GM23338 (cell line): ENCODE data around the gene TMEM94. TPM values are rescaled to one million over a fixed set of nuclear protein-coding genes. Genes with fewer than 3 reads are reported as not detected.

Experiments used
- ATAC-seq: fragments of 200-7000 bp; cut with Tn5 transposase; 3 replicates; pipeline ENCODE4 v1.9.1; 2020
- DNase-seq: peaks from one replicate; pipeline ENCODE4 v3.0.0-alpha.2; 2015; ENCODE audit warnings: low spot score
- H2AFZ ChIP-seq: fragments of 200-600 bp; sonication (generic); 2 replicates; pipeline ENCODE4 v1.8.0; 2016; ENCODE audit warnings: antibody characterized with exemption, mild to moderate bottlenecking, moderate library complexity
- H3F3A ChIP-seq: fragments of 200-600 bp; sonication (generic); replicated peaks from 2 replicates; pipeline ENCODE4 v1.8.0; 2017; ENCODE audit warnings: antibody characterized with exemption, mixed run types, low read depth
- H3K27ac ChIP-seq: fragments of 200-600 bp; sonication (generic); 2 replicates; pipeline ENCODE4 v1.6.1; 2016; ENCODE audit warnings: low read depth
- H3K27me3 ChIP-seq: fragments of 200-600 bp; sonication (generic); 2 replicates; pipeline ENCODE4 v1.8.0; 2016; ENCODE audit warnings: mild to moderate bottlenecking, mixed run types, moderate library complexity; ENCODE audit not compliant: insufficient read depth
- H3K36me3 ChIP-seq: fragments of 200-600 bp; sonication (generic); 2 replicates; pipeline ENCODE4 v1.8.0; 2016; ENCODE audit warnings: mild to moderate bottlenecking; ENCODE audit not compliant: insufficient read depth
- H3K4me1 ChIP-seq: fragments of 200-600 bp; sonication (generic); 2 replicates; pipeline ENCODE4 v1.8.0; 2016; ENCODE audit warnings: mild to moderate bottlenecking, moderate library complexity; ENCODE audit not compliant: insufficient read depth
- H3K4me2 ChIP-seq: fragments of 200-600 bp; sonication (generic); 2 replicates; pipeline ENCODE4 v1.7.1; 2017; ENCODE audit warnings: mixed run types
- H3K4me3 ChIP-seq: fragments of 200-600 bp; sonication (generic); 2 replicates; pipeline ENCODE4 v1.6.1; 2016; ENCODE audit warnings: mixed run types
- H3K79me2 ChIP-seq: fragments of 200-600 bp; sonication (generic); replicated peaks from 2 replicates; pipeline ENCODE4 v1.8.0; 2017; ENCODE audit warnings: mild to moderate bottlenecking; ENCODE audit not compliant: insufficient read depth
- H3K9me2 ChIP-seq: fragments of 200-600 bp; sonication (generic); 2 replicates; pipeline ENCODE4 v1.8.0; 2017; ENCODE audit not compliant: insufficient read depth
- H4K20me1 ChIP-seq: fragments of 200-600 bp; sonication (generic); replicated peaks from 2 replicates; pipeline ENCODE4 v1.8.0; 2017; ENCODE audit warnings: mild to moderate bottlenecking; ENCODE audit not compliant: insufficient read depth
- H3K27ac Mint-ChIP-seq: 2 replicates; pipeline ENCODE4 v1.8.0; 2020; ENCODE audit warnings: inconsistent platforms, mild to moderate bottlenecking, moderate library complexity, mixed read lengths
- H3K27me3 Mint-ChIP-seq: 3 replicates; pipeline ENCODE4 v1.8.0; 2022; ENCODE audit warnings: low read depth, mild to moderate bottlenecking, moderate library complexity, mixed read lengths, inconsistent platforms; ENCODE audit not compliant: insufficient read depth, poor library complexity
- H3K36me3 Mint-ChIP-seq: 3 replicates; pipeline ENCODE4 v1.8.0; 2021; ENCODE audit warnings: low read depth, mild to moderate bottlenecking, inconsistent platforms, moderate library complexity, mixed read lengths
- H3K4me1 Mint-ChIP-seq: 3 replicates; pipeline ENCODE4 v1.8.0; 2020; ENCODE audit warnings: mild to moderate bottlenecking, inconsistent platforms, mixed read lengths
- H3K4me3 Mint-ChIP-seq: 3 replicates; pipeline ENCODE4 v1.8.0; 2021; ENCODE audit warnings: moderate library complexity, mild to moderate bottlenecking, inconsistent platforms, mixed read lengths
- H3K9me3 Mint-ChIP-seq: 3 replicates; pipeline ENCODE4 v1.8.0; 2020; ENCODE audit warnings: moderate library complexity, mild to moderate bottlenecking, inconsistent platforms, mixed read lengths
- CREB1 ChIP-seq: fragments of 250-450 bp; sonication (Bioruptor Pico); IDR thresholded peaks from 2 replicates; pipeline ENCODE4 v1.5.0; 2020; ENCODE audit warnings: low read depth, mild to moderate bottlenecking, moderate library complexity
- CTCF ChIP-seq, 2 experiments: fragments of 200-600 bp in 1 of 2; sonication (generic) in 1 of 2; conservative IDR thresholded peaks; 2 replicates each; pipeline versions ENCODE4 v1.5.1 to v1.6.1; 2016 to 2017; ENCODE audit warnings: antibody characterized with exemption in 2 of 2, low read depth in 2 of 2, mild to moderate bottlenecking in 2 of 2, moderate library complexity in 1 of 2
- ETS1 ChIP-seq: IDR thresholded peaks from 2 replicates; pipeline ENCODE4 v1.6.1; 2016; ENCODE audit warnings: antibody characterized with exemption
- EZH2 ChIP-seq: fragments of 200-600 bp; sonication (generic); IDR thresholded peaks from one replicate; pipeline ENCODE4 v1.8.0; 2017; ENCODE audit warnings: antibody characterized with exemption, mild to moderate bottlenecking, low read depth; ENCODE audit not compliant: unreplicated experiment
- EZH2phosphoT487 ChIP-seq: fragments of 200-600 bp; sonication (generic); IDR thresholded peaks from one replicate; pipeline ENCODE4 v1.8.1; 2018; ENCODE audit warnings: antibody characterized with exemption; ENCODE audit not compliant: unreplicated experiment
- JUNB ChIP-seq: IDR thresholded peaks from one replicate; pipeline ENCODE4 v1.6.1; 2016; ENCODE audit warnings: antibody characterized with exemption; ENCODE audit not compliant: unreplicated experiment
- NANOG ChIP-seq: IDR thresholded peaks from 2 replicates; pipeline ENCODE4 v1.6.1; 2016; ENCODE audit warnings: antibody characterized with exemption, borderline replicate concordance
- POLR2AphosphoS5 ChIP-seq: IDR thresholded peaks from 2 replicates; pipeline ENCODE4 v1.6.1; 2016; ENCODE audit warnings: antibody characterized with exemption, low read depth
- REST ChIP-seq: IDR thresholded peaks from one replicate; pipeline ENCODE4 v1.6.1; 2018; ENCODE audit warnings: antibody characterized with exemption; ENCODE audit not compliant: unreplicated experiment
- STAT1 ChIP-seq: IDR thresholded peaks from one replicate; pipeline ENCODE4 v1.6.1; 2016; ENCODE audit warnings: antibody characterized with exemption; ENCODE audit not compliant: unreplicated experiment
- ZNF114 ChIP-seq: fragments of 250-450 bp; sonication (Bioruptor Pico); IDR thresholded peaks from 2 replicates; pipeline ENCODE4 v1.5.0; 2020; ENCODE audit warnings: mild to moderate bottlenecking, moderate library complexity
- ZNF331 ChIP-seq: fragments of 250-450 bp; sonication (Bioruptor Pico); IDR thresholded peaks from 2 replicates; pipeline ENCODE4 v1.5.0; 2020; ENCODE audit warnings: low read depth, mild to moderate bottlenecking, moderate library complexity
- ZNF462 ChIP-seq: fragments of 250-450 bp; sonication (Bioruptor Pico); IDR thresholded peaks from 2 replicates; pipeline ENCODE4 v1.5.0; 2020; ENCODE audit warnings: mild to moderate bottlenecking, moderate library complexity
- polyA plus RNA-seq: library from polyadenylated mRNA; unstranded; fragments of >200 nt; fragmentation: Nextera tagmentation; extraction: Ambion mirVana; gene quantifications from 2 replicates; pipeline ENCODE4 v1.2.1, GENCODE V29; 2016
- total RNA-seq: library from RNA; depleted of rRNA; stranded (reverse); fragments of >200 nt; shearing (Covaris generic); gene quantifications from 2 replicates; pipeline ENCODE4 v1.2.3, GENCODE V29; 2014

Gene TMEM94
- total and polyA plus RNA-seq, 2 experiments from 2014 or later, result 24.0 to 66.0 TPM

- H2AFZ ChIP-seq, result no peak overlapping the region
- H3K27ac Mint-ChIP-seq, result no peak overlapping the region
These were observed 11.9 kb downstream of the TMEM94 start for GRCh38 chr17:75468291-75468754.

More at GRCh38 chr17:75468291-75468754, 11.9 kb downstream of the TMEM94 start:
- no peaks in the 10 kb centered on the region for H3K36me3 ChIP-seq
- H3K4me3 ChIP-seq, result no peak overlapping the region
- no peak overlapping the region for H3K4me3 Mint-ChIP-seq
- peaks cover 5% of the 10 kb centered on the region for H4K20me1 ChIP-seq
- no peak overlapping the region for H3K27ac ChIP-seq
- peaks cover 2% of the 10 kb centered on the region for H3K27me3 Mint-ChIP-seq
- DNase-seq (no peak), ATAC-seq (no peak)
- H3K36me3 Mint-ChIP-seq, result peaks cover 9% of the 10 kb centered on the region; the same call in 2 of the 3 replicates
- no peak overlapping the region for H3K4me2 ChIP-seq
- no peaks in the 10 kb centered on the region for H3K4me1 Mint-ChIP-seq
- H3K27me3 ChIP-seq, result no peaks in the 10 kb centered on the region
- peaks cover 16% of the 10 kb centered on the region for H3K79me2 ChIP-seq
- no peaks in the 10 kb centered on the region for H3K4me1 ChIP-seq
- TF ChIP-seq CREB1, result no peak
- TF ChIP-seq ETS1, result no peak
- no peak for TF ChIP-seq EZH2phosphoT487
- TF ChIP-seq NANOG, result no peak
- no peak for TF ChIP-seq EZH2
- no peak for TF ChIP-seq JUNB
- no peak for TF ChIP-seq ZNF114
- TF ChIP-seq POLR2AphosphoS5, result no peak
- TF ChIP-seq ZNF462 (CRISPR knock-in tag), result no peak
- TF ChIP-seq REST, result no peak
- no peak for TF ChIP-seq STAT1
- TF ChIP-seq CTCF (conservative IDR thresholded peaks at IDR 0.05; ENCODE audit: low read depth in 2 of 2), result no peak
- TF ChIP-seq ZNF331 (CRISPR knock-in tag), result no peak
- no peaks in the 10 kb centered on the region for H3F3A ChIP-seq
- H3K9me3 Mint-ChIP-seq, result no peaks in the 10 kb centered on the region
- no peaks in the 10 kb centered on the region for H3K9me2 ChIP-seq
